A673 (cell line): ENCODE results near the gene YAF2. TPM values are rescaled to one million over a fixed set of nuclear protein-coding genes. Genes with fewer than 3 reads are reported as not detected.

Experiments used
- BruUV-seq: library from RNA; stranded (reverse); fragments of 400-500 nt; replicated peaks from 2 replicates; lab custom pipeline; 2021; lab: Mats Ljungman, UMichigan
- CTCF ChIA-PET: fragments of 300-600 bp; sonication (Branson Sonifier 250); formaldehyde crosslinking; loops from one replicate; lab custom pipeline; 2022; ENCODE audit warnings: antibody characterized with exemption; lab: Charles Lee
- POLR2A ChIA-PET: fragments of 300-600 bp; sonication (Branson Sonifier 250); formaldehyde crosslinking; loops from one replicate; lab custom pipeline; 2022; ENCODE audit warnings: antibody characterized with exemption; ENCODE audit not compliant: low non-redundant PET; lab: Charles Lee
- DNase-seq: peaks from one replicate; pipeline ENCODE4 v3.0.0-alpha.2; 2015; ENCODE audit warnings: low spot score
- H3K27ac ChIP-seq: fragments of 200-600 bp; sonication (generic); 2 replicates; pipeline ENCODE4 v1.5.1; 2016; ENCODE audit warnings: mixed run types, low read depth, mild to moderate bottlenecking, mixed read lengths, antibody characterized with exemption, low read length; ENCODE audit not compliant: poor library complexity, severe bottlenecking
- H3K27me3 ChIP-seq: fragments of 200-600 bp; sonication (generic); replicated peaks from 2 replicates; pipeline ENCODE4 v1.6.1; 2017; ENCODE audit warnings: mixed run types, low read depth, mild to moderate bottlenecking, mixed read lengths, antibody characterized with exemption, low read length; ENCODE audit not compliant: insufficient read depth, poor library complexity
- H3K36me3 ChIP-seq: fragments of 200-600 bp; sonication (generic); 2 replicates; pipeline ENCODE4 v1.6.1; 2016; ENCODE audit warnings: mixed run types, mild to moderate bottlenecking, mixed read lengths, antibody characterized with exemption, low read length; ENCODE audit not compliant: insufficient read depth, poor library complexity, severe bottlenecking
- H3K4me1 ChIP-seq: fragments of 200-600 bp; sonication (generic); 2 replicates; pipeline ENCODE4 v1.6.1; 2017; ENCODE audit warnings: mixed run types, mild to moderate bottlenecking, mixed read lengths, antibody characterized with exemption, low read length; ENCODE audit not compliant: insufficient read depth, poor library complexity, severe bottlenecking
- H3K4me3 ChIP-seq: fragments of 200-600 bp; sonication (generic); 2 replicates; pipeline ENCODE4 v1.5.1; 2016; ENCODE audit warnings: low read depth, mixed run types, mild to moderate bottlenecking, mixed read lengths, low read length; ENCODE audit not compliant: poor library complexity, severe bottlenecking
- H3K9me3 ChIP-seq: fragments of 200-600 bp; sonication (generic); 2 replicates; pipeline ENCODE4 v1.6.1; 2016; ENCODE audit warnings: mixed run types, low read depth, mild to moderate bottlenecking, mixed read lengths, antibody characterized with exemption, low read length; ENCODE audit not compliant: poor library complexity, severe bottlenecking
- EZH2 ChIP-seq: fragments of 200-600 bp; sonication (generic); IDR thresholded peaks from 2 replicates; pipeline ENCODE4 v1.6.1; 2017; ENCODE audit warnings: borderline replicate concordance, low read depth, mild to moderate bottlenecking, mixed read lengths, antibody characterized with exemption, low read length; ENCODE audit not compliant: poor library complexity, severe bottlenecking
- intact Hi-C: fragments of 100-400 bp; cut with micrococcal nuclease; formaldehyde crosslinking; loops from one replicate; pipeline ENCODE4 v1.10.0; 2022; ENCODE audit not compliant: unreplicated experiment
- total RNA-seq: library from RNA; stranded (reverse); gene quantifications from 2 replicates; pipeline ENCODE4 v1.2.3, GENCODE V29; 2021
- TF ChIP-seq, protein P1 (sequence below): fragments of 300-800, 200-600 bp; sonication (generic); conservative IDR thresholded peaks from 2 replicates; pipeline ENCODE4 v1.5.1; 2017; ENCODE audit warnings: low read depth, mild to moderate bottlenecking, antibody characterized with exemption, low read length, moderate library complexity, mixed read lengths

The YAF2 gene
- total RNA-seq, 1 experiment from 2014 or later = 32.9 TPM

DNA sequence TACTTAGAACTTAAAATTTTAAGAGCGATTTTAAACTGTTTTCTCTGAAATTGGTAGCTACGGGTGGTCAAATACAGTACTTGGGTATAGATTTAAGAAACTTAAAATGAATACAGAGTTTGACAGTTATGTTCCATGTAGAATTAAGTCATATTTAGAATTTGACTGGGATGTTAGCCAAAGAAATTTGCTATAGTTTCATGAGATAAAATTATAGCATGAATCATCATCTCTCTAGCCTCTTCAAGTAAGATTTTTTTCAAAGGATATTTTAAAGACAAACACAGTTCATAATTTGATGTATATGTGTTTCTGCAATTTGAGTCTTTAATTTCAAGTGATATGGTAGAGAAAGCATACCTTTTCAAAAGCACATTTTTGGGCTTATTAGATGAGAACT lies 46.8 kb upstream of the YAF2 start:
- H3K27ac ChIP-seq = no peak overlapping the region
- intact Hi-C loops = no loop called here
- H3K4me3 ChIP-seq = no peak overlapping the region
- H3K4me1 ChIP-seq = peaks cover 18% of the 10 kb centered on the region
- CTCF ChIA-PET = no interaction called here
- TF ChIP-seq EZH2 = no peak
- TF ChIP-seq, protein P1, sequence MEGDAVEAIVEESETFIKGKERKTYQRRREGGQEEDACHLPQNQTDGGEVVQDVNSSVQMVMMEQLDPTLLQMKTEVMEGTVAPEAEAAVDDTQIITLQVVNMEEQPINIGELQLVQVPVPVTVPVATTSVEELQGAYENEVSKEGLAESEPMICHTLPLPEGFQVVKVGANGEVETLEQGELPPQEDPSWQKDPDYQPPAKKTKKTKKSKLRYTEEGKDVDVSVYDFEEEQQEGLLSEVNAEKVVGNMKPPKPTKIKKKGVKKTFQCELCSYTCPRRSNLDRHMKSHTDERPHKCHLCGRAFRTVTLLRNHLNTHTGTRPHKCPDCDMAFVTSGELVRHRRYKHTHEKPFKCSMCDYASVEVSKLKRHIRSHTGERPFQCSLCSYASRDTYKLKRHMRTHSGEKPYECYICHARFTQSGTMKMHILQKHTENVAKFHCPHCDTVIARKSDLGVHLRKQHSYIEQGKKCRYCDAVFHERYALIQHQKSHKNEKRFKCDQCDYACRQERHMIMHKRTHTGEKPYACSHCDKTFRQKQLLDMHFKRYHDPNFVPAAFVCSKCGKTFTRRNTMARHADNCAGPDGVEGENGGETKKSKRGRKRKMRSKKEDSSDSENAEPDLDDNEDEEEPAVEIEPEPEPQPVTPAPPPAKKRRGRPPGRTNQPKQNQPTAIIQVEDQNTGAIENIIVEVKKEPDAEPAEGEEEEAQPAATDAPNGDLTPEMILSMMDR = no peak
- no TSS peak for BruUV-seq
- DNase-seq = no peak
- H3K27me3 ChIP-seq = no peaks in the 10 kb centered on the region
- POLR2A ChIA-PET = no interaction called here
- H3K36me3 ChIP-seq = no peaks in the 10 kb centered on the region
- no peaks in the 10 kb centered on the region for H3K9me3 ChIP-seq

DNA sequence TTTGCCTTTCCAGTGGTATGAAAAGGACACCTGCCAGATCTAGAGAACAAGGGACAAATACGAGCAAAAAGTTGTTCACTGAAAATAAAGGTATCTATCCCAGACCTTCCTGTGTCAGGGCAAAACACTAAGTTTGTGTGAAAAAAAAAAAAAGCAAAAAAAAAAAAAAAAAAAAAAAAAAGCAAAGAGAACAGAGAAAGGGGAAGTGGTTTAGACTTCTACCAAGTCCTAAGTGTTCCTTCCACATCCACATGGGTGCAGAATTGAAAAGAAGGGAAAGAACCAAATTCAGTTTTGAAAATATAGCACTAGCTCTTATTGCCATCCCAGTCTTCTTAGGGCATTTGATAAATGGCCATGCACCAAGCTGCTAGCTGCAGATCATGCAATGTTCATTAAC lies 46.1 kb upstream of the YAF2 start:
- Histone ChIP-seq H3K27ac (no peak overlapping the region), H3K4me1 (peaks cover 18% of the 10 kb centered on the region), H3K9me3 (no peaks in the 10 kb centered on the region), H3K4me3 (no peak overlapping the region), H3K36me3 (no peaks in the 10 kb centered on the region), H3K27me3 (no peaks in the 10 kb centered on the region)
- DNase-seq = no peak
- intact Hi-C loops = no loop called here
- ChIA-PET POLR2A (no interaction called here), CTCF (no interaction called here)
- TF ChIP-seq EZH2 = no peak
- TF ChIP-seq, protein P1 = no peak
- BruUV-seq = no TSS peak

DNA sequence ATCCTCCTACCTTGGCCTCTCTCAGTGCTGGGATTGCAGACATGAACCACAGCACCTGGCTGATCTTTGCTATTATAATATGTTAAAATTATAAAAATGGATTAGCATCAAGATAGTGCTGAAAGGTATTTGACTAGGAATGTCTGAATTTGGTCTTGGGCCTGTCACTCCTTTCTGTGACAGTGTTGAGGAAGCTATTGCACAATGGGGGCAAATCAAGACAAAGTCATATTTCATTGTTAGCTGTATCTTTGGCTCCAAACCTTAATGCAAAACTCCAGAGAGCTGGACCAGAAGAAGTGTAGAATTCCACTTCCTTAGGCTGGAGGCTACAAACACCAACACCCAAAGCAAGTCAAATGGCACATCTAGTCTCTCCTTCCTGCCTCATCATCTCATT lies 45.7 kb upstream of the YAF2 start:
- Histone ChIP-seq H3K36me3 (no peaks in the 10 kb centered on the region), H3K4me1 (peaks cover 18% of the 10 kb centered on the region), H3K27me3 (no peaks in the 10 kb centered on the region), H3K4me3 (no peak overlapping the region), H3K27ac (no peak overlapping the region), H3K9me3 (no peaks in the 10 kb centered on the region)
- TF ChIP-seq, protein P1 = no peak
- TF ChIP-seq EZH2 = no peak
- intact Hi-C loops = no loop called here
- ChIA-PET CTCF (no interaction called here), POLR2A (no interaction called here)
- DNase-seq = no peak
- BruUV-seq = no TSS peak
